Thyroid gland (tissue), 4 donors: ENCODE measurements around the gene PLEKHJ1.

ENCODE experiments used
- POLR2A ChIP-seq, 2 donors: fragments of 450-650 bp; IDR thresholded peaks; one replicate each; pipeline ENCODE4 v1.6.1; 2017; ENCODE audit warnings: antibody characterized with exemption in 2 of 2, mild to moderate bottlenecking in 2 of 2, moderate library complexity in 1 of 2
- TF ChIP-seq, protein P1 (sequence below), 6 experiments: fragments of 200-600 bp in 3 of 6; fragments of 450-650 bp in 3 of 6; sonication (generic) in 3 of 6; IDR thresholded peaks; one replicate each; pipeline ENCODE4 v1.5.1; 2016 to 2019; ENCODE audit warnings: antibody characterized with exemption in 6 of 6, mild to moderate bottlenecking in 2 of 6, inconsistent platforms in 1 of 6, moderate library complexity in 1 of 6

- no peak for TF ChIP-seq POLR2A (IDR thresholded peaks at IDR 0.05)
- TF ChIP-seq, protein P1, sequence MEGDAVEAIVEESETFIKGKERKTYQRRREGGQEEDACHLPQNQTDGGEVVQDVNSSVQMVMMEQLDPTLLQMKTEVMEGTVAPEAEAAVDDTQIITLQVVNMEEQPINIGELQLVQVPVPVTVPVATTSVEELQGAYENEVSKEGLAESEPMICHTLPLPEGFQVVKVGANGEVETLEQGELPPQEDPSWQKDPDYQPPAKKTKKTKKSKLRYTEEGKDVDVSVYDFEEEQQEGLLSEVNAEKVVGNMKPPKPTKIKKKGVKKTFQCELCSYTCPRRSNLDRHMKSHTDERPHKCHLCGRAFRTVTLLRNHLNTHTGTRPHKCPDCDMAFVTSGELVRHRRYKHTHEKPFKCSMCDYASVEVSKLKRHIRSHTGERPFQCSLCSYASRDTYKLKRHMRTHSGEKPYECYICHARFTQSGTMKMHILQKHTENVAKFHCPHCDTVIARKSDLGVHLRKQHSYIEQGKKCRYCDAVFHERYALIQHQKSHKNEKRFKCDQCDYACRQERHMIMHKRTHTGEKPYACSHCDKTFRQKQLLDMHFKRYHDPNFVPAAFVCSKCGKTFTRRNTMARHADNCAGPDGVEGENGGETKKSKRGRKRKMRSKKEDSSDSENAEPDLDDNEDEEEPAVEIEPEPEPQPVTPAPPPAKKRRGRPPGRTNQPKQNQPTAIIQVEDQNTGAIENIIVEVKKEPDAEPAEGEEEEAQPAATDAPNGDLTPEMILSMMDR (IDR thresholded peaks at IDR 0.05): peak in 1 of 6 experiments; percentile 6
Measured at GRCh38 chr19:2221918-2222317, 14.2 kb downstream of the PLEKHJ1 start.
